Subcutaneous adipose tissue (tissue), 4 donors: Measurements from ENCODE around the gene LGALS7. TPM values are rescaled to one million over a fixed set of nuclear protein-coding genes. Genes with fewer than 3 reads are reported as not detected.

ENCODE experiments used
- CTCF ChIP-seq: fragments of 450-650 bp; IDR thresholded peaks from one replicate; pipeline ENCODE4 v1.5.1; 2016; ENCODE audit warnings: low read depth, mild to moderate bottlenecking, control low read depth, antibody characterized with exemption, moderate library complexity
- total RNA-seq, 4 donors: library from RNA; depleted of rRNA; stranded (reverse); fragments of >200 nt; gene quantifications; one replicate each; pipeline ENCODE4 v1.1.0, GENCODE V29; 2016

The LGALS7 gene
- total RNA-seq, 4 donors from 2014 or later, result not detected

GRCh38 chr19:38727306-38727867 lies 45.9 kb downstream of the LGALS7 start:
- TF ChIP-seq CTCF, result no peak

DNA sequence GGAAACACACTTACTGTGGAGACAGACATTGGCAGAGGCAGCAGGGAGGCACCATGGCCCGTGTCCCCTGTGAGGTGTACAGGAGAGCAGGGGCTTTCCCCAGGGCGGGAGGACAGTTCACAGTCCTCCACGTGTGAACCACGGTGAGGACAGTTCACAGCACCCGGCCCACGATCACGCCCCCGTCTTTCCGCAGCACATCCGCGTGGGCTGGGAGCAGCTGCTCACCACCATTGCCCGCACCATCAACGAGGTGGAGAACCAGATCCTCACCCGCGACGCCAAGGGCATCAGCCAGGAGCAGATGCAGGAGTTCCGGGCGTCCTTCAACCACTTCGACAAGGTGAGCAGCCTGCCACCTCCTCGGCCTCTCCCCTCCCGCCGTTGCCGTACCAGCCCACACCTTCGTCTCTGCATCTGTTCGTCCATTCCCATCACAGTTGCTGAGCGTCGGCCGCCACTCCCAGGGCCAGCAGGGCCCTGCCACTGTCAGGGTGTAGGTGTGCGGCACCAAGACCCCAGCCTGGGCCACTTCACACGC lies 46.5 kb downstream of the LGALS7 start:
- TF ChIP-seq CTCF, result no peak

- no peak for TF ChIP-seq CTCF
Measured at GRCh38 chr19:38726284-38726673, 47.0 kb downstream of the LGALS7 start.

DNA sequence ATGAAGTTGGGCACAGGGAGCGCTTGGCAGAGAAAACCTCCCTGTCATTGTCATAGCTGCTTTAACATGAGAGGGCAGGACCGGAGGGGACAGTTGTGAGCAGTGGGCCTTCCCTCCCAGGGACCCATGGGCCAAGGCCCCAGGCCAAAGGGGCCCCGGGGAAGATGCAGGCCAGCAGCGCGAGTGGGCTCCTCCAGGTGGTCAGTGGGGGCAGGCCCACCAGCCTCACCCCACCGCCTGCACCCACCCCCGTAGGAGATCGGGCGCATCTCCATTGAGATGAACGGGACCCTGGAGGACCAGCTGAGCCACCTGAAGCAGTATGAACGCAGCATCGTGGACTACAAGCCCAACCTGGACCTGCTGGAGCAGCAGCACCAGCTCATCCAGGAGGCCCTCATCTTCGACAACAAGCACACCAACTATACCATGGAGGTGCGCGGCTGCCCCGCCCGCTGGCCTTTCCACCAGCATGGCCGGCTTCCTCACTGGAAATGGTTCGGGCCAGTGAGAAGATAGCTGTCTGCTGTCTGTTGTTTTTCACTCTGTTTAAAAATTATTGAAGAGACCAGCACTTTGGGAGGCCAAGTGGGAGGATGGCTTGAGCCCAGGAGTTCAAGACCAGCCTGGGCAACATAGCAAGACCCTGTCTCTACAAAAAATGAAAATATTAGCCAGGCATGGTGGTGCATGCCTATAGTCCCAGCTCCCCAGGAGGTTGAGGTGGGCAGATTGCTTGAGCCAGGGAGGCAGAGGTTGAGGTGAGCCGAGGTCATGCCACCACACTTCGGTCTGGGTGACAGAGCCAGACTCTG lies 47.6 kb downstream of the LGALS7 start:
- no peak for TF ChIP-seq CTCF

- TF ChIP-seq CTCF, result no peak
Measured at GRCh38 chr19:38723990-38724854, 49.1 kb downstream of the LGALS7 start.

- no peak for TF ChIP-seq CTCF
Measured at GRCh38 chr19:38723606-38723965, 49.7 kb downstream of the LGALS7 start.
